Measurements from ENCODE around the gene SNX8. TPM values are rescaled to one million over a fixed set of nuclear protein-coding genes. Genes with fewer than 3 reads are reported as not detected.

Gene SNX8
- total RNA-seq, 1 experiment from 2014 or later, result 86.6 TPM

DNA sequence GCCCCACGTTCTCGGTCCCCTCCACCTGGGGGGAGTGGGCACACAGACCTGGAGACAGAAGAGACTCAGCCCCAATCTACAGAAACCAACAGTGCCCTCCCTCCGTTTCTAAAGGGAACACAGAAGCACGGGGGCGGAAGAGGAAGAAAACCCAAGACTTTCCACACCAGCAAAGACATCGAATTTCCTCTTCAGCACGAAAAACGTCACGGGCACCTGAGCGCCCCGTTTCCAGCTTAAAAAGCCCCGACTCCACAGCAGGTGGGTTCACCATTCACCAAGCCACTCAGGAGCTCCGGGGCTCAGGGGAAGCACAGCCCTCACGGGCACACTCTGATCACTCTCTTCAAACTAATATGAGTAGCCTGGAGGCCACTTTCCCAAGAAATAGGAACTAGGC lies 52.6 kb downstream of the SNX8 start:
- H3K4me3 ChIP-seq (ENCODE audit: low read depth, low read length), result no peak overlapping the region
- TF ChIP-seq CTCF (IDR thresholded peaks at IDR 0.05; ENCODE audit: insufficient read depth in 1 of 2, low read depth in 1 of 2, low read length in 1 of 2, severe bottlenecking in 1 of 2, unreplicated experiment in 1 of 2), result no peak
- no peak for DNase-seq
- H3K9me3 Mint-ChIP-seq (ENCODE audit: unreplicated experiment), result no peaks in the 10 kb centered on the region
- H3K27me3 ChIP-seq (replicated peaks; ENCODE audit: control insufficient read depth, insufficient read depth, low read length), result no peaks in the 10 kb centered on the region
- no peaks in the 10 kb centered on the region for H3K4me1 ChIP-seq
- no peak overlapping the region for H3K27ac Mint-ChIP-seq (ENCODE audit: unreplicated experiment)
- H3K36me3 Mint-ChIP-seq (ENCODE audit: insufficient read depth, unreplicated experiment), result peaks cover 34% of the 10 kb centered on the region
- no TSS peak for BruUV-seq (replicated peaks)
- H3K36me3 ChIP-seq (ENCODE audit: control insufficient read depth, insufficient read depth, low read length), result 0 out of 2 replicates have a peak, but pooled peaks cover 1% of the 10 kb centered on the region
- no peak overlapping the region for H3K4me3 Mint-ChIP-seq (ENCODE audit: unreplicated experiment)
- POLR2A ChIA-PET, result no interaction called here
- H3K9me3 ChIP-seq, result no peaks in the 10 kb centered on the region
- no peaks in the 10 kb centered on the region for H3K4me1 Mint-ChIP-seq (ENCODE audit: low read depth, unreplicated experiment)
- no peaks in the 10 kb centered on the region for H3K27me3 Mint-ChIP-seq (ENCODE audit: insufficient read depth, unreplicated experiment)
- intact Hi-C loops (cut with micrococcal nuclease; ENCODE audit: unreplicated experiment), result no loop called here
- CTCF ChIA-PET, result interaction anchor here (0.7 kb wide), 1 partner anchor 24 kb away, joined by 4 read pairs; no protein-coding TSS in a partner anchor

GRCh38 chr7:2260820-2261219 lies 53.4 kb downstream of the SNX8 start:
- Mint-ChIP-seq H3K9me3 (ENCODE audit: unreplicated experiment) (no peaks in the 10 kb centered on the region), H3K36me3 (ENCODE audit: insufficient read depth, unreplicated experiment) (peaks cover 30% of the 10 kb centered on the region), H3K4me3 (ENCODE audit: unreplicated experiment) (no peak overlapping the region), H3K4me1 (ENCODE audit: low read depth, unreplicated experiment) (no peaks in the 10 kb centered on the region), H3K27ac (ENCODE audit: unreplicated experiment) (no peak overlapping the region), H3K27me3 (ENCODE audit: insufficient read depth, unreplicated experiment) (no peaks in the 10 kb centered on the region)
- no peak for TF ChIP-seq CTCF (IDR thresholded peaks at IDR 0.05; ENCODE audit: insufficient read depth in 1 of 2, low read depth in 1 of 2, low read length in 1 of 2, severe bottlenecking in 1 of 2, unreplicated experiment in 1 of 2)
- Histone ChIP-seq H3K4me3 (ENCODE audit: low read depth, low read length) (no peak overlapping the region), H3K27me3 (replicated peaks; ENCODE audit: control insufficient read depth, insufficient read depth, low read length) (no peaks in the 10 kb centered on the region), H3K4me1 (no peaks in the 10 kb centered on the region), H3K9me3 (no peaks in the 10 kb centered on the region), H3K36me3 (ENCODE audit: control insufficient read depth, insufficient read depth, low read length) (0 out of 2 replicates have a peak, but pooled peaks cover 1% of the 10 kb centered on the region)
- POLR2A ChIA-PET, result no interaction called here
- DNase-seq, result no peak
- CTCF ChIA-PET, result interaction anchor here (0.9 kb wide), 1 partner anchor 60 kb away, joined by 5 read pairs; no protein-coding TSS in a partner anchor
- BruUV-seq (replicated peaks), result no TSS peak
- intact Hi-C loops (cut with micrococcal nuclease; ENCODE audit: unreplicated experiment), result no loop called here

DNA sequence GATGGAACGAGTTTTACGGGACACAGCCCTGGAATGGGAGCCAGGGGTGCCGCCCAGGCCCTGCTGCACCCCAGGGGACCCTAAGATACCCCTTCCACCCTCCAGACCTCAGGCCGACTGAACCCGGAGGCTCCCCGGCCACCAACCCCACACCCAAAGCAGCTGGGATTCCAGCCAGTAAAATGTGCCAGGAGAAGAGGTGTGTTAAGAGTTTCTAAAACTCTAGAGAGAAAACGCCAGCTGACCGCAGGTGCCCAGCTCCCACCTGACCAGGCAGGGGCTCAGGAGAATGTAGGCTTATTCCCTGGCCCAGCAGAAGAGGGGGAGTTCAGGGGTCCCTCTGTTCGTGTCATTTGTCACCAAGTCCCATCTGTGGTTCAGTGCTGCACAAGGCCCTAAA lies 54.8 kb downstream of the SNX8 start:
- intact Hi-C loops (cut with micrococcal nuclease; ENCODE audit: unreplicated experiment), result no loop called here
- Histone ChIP-seq H3K9me3 (no peaks in the 10 kb centered on the region), H3K27me3 (replicated peaks; ENCODE audit: control insufficient read depth, insufficient read depth, low read length) (no peaks in the 10 kb centered on the region), H3K4me3 (ENCODE audit: low read depth, low read length) (no peak overlapping the region), H3K36me3 (ENCODE audit: control insufficient read depth, insufficient read depth, low read length) (0 out of 2 replicates have a peak, but pooled peaks cover 1% of the 10 kb centered on the region), H3K4me1 (no peaks in the 10 kb centered on the region)
- no peak for DNase-seq
- Mint-ChIP-seq H3K9me3 (ENCODE audit: unreplicated experiment) (no peaks in the 10 kb centered on the region), H3K27ac (ENCODE audit: unreplicated experiment) (no peak overlapping the region), H3K4me3 (ENCODE audit: unreplicated experiment) (no peak overlapping the region), H3K4me1 (ENCODE audit: low read depth, unreplicated experiment) (no peaks in the 10 kb centered on the region), H3K27me3 (ENCODE audit: insufficient read depth, unreplicated experiment) (no peaks in the 10 kb centered on the region), H3K36me3 (ENCODE audit: insufficient read depth, unreplicated experiment) (peaks cover 35% of the 10 kb centered on the region)
- POLR2A ChIA-PET, result no interaction called here
- CTCF ChIA-PET, result no interaction called here
- no peak for TF ChIP-seq CTCF (IDR thresholded peaks at IDR 0.05; ENCODE audit: insufficient read depth in 1 of 2, low read depth in 1 of 2, low read length in 1 of 2, severe bottlenecking in 1 of 2, unreplicated experiment in 1 of 2)
- no TSS peak for BruUV-seq (replicated peaks)
